ENCODE measurements around the gene SFT2D1. TPM values are rescaled to one million over a fixed set of nuclear protein-coding genes. Genes with fewer than 3 reads are reported as not detected.
A peak's percentile ranks its signal among the peaks of the same experiment; 100 is the strongest.

The SFT2D1 gene
- total and polyA plus RNA-seq, 9 of the 15 experiments (the other 6 are each of a cell fraction or from before 2014, with no cell fraction given): 54.4 to 140 (median 74.6) TPM

DNA sequence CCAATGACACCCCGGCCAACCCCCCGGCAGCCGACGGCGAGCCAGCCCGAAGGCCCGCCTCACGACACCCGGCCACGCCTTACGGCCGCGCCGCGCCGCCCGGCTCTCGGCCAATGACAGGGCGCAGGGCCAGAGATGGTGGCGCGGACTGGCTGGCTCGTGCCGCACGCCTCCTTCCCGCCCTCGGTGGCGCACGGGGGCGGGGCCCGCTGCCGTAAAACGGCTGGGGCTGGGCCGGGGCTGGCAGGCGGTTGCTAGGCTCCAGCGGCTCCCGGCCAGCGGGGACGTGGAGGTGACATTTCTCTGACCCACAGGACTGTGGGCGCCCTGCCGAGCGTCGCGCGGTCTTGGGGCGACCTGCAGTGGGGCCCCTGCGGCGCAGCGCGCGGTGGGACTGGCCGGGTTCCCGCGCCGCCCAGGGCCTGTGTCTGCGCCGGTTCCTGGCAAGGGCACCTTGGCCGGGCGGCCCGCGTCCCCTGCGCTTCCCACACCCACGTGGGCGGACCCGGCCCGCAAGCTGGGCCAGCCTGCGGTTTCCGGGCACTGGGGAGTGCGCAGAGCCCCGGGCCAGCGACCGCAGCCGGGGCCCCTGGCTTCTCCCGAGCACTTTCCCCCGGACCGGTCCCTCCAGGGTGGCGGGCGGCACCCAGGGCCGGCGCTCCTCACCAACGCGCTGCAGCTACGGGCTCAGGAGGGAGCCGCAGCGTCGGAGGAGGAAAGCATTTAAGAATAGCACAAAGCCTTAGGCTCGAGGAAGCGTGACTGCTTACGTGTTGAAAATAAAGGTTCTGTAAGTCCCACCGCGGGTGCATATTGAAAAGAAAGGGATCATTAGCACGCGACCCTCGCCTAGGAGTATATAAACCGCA is 40.8 kb upstream of the SFT2D1 start, which contains the start of gene MPC1 (continued):
- TF ChIP-seq UBTF (IDR thresholded peaks at IDR 0.05; ENCODE audit: borderline replicate concordance in 1 of 2, low read depth in 2 of 2, low read length in 2 of 2): peak; percentile 69 to 89; a peak in 2 of 4 replicates
- TF ChIP-seq, protein P1, sequence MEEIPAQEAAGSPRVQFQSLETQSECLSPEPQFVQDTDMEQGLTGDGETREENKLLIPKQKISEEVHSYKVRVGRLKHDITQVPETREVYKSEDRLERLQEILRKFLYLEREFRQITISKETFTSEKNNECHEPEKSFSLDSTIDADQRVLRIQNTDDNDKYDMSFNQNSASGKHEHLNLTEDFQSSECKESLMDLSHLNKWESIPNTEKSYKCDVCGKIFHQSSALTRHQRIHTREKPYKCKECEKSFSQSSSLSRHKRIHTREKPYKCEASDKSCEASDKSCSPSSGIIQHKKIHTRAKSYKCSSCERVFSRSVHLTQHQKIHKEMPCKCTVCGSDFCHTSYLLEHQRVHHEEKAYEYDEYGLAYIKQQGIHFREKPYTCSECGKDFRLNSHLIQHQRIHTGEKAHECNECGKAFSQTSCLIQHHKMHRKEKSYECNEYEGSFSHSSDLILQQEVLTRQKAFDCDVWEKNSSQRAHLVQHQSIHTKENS (CRISPR knock-in tag; IDR thresholded peaks at IDR 0.05): no peak
- TF ChIP-seq FOSL1 (tag; conservative IDR thresholded peaks at IDR 0.05): 0 out of 2 replicates have a peak, but pooled peaks have one; percentile 17
- peak; percentile 90 for TF ChIP-seq ZNF511 (CRISPR knock-in tag; IDR thresholded peaks at IDR 0.05)
- TF ChIP-seq, protein P2, sequence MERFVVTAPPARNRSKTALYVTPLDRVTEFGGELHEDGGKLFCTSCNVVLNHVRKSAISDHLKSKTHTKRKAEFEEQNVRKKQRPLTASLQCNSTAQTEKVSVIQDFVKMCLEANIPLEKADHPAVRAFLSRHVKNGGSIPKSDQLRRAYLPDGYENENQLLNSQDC (CRISPR knock-in tag; IDR thresholded peaks at IDR 0.05): no peak
- no peak for TF ChIP-seq PYGO2 (tag; IDR thresholded peaks at IDR 0.05)
- peak; percentile 90 for TF ChIP-seq MYC (IDR thresholded peaks at IDR 0.05; ENCODE audit: low read depth, low read length)
- TF ChIP-seq MYC (CRISPR knock-in tag; IDR thresholded peaks at IDR 0.05; ENCODE audit: borderline replicate concordance, low read depth): no peak
- TF ChIP-seq ELF4 (CRISPR knock-in tag; IDR thresholded peaks at IDR 0.05): no peak
- TF ChIP-seq TFE3 (CRISPR knock-in tag; IDR thresholded peaks at IDR 0.05): no peak
- no peak for TF ChIP-seq ZNF253 (CRISPR knock-in tag; conservative IDR thresholded peaks at IDR 0.05)
- TF ChIP-seq, protein P3, sequence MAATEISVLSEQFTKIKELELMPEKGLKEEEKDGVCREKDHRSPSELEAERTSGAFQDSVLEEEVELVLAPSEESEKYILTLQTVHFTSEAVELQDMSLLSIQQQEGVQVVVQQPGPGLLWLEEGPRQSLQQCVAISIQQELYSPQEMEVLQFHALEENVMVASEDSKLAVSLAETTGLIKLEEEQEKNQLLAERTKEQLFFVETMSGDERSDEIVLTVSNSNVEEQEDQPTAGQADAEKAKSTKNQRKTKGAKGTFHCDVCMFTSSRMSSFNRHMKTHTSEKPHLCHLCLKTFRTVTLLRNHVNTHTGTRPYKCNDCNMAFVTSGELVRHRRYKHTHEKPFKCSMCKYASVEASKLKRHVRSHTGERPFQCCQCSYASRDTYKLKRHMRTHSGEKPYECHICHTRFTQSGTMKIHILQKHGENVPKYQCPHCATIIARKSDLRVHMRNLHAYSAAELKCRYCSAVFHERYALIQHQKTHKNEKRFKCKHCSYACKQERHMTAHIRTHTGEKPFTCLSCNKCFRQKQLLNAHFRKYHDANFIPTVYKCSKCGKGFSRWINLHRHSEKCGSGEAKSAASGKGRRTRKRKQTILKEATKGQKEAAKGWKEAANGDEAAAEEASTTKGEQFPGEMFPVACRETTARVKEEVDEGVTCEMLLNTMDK (IDR thresholded peaks at IDR 0.05; ENCODE audit: borderline replicate concordance, insufficient read depth, low read depth, low read length, poor library complexity, severe bottlenecking): no peak
- TF ChIP-seq, protein P4, sequence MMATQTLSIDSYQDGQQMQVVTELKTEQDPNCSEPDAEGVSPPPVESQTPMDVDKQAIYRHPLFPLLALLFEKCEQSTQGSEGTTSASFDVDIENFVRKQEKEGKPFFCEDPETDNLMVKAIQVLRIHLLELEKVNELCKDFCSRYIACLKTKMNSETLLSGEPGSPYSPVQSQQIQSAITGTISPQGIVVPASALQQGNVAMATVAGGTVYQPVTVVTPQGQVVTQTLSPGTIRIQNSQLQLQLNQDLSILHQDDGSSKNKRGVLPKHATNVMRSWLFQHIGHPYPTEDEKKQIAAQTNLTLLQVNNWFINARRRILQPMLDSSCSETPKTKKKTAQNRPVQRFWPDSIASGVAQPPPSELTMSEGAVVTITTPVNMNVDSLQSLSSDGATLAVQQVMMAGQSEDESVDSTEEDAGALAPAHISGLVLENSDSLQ (IDR thresholded peaks at IDR 0.05): peak; percentile 64
- peak in 1 of 2 experiments; percentile 80 for TF ChIP-seq MAZ (CRISPR knock-in tag; conservative IDR thresholded peaks at IDR 0.05 in 1 of 2, IDR thresholded peaks at IDR 0.05 in 1 of 2)
